Body of pancreas (tissue), 4 donors: ENCODE data around the gene UBASH3A.

Source experiments
- CTCF ChIP-seq, 7 experiments: fragments of 450-650 bp in 4 of 7; fragments of 200-600 bp in 3 of 7; sonication (generic) in 3 of 7; IDR thresholded peaks; one replicate each; pipeline ENCODE4 v1.5.1; 2016 to 2019; ENCODE audit warnings: antibody characterized with exemption in 7 of 7
- POLR2A ChIP-seq, 3 donors: fragments of 450-650 bp; IDR thresholded peaks; one replicate each; pipeline ENCODE4 v1.6.1; 2016; ENCODE audit warnings: antibody characterized with exemption in 3 of 3, mild to moderate bottlenecking in 2 of 3

GRCh38 chr21:42490720-42491119, 87.0 kb downstream of the UBASH3A start:
- TF ChIP-seq POLR2A (IDR thresholded peaks at IDR 0.05) (no peak), CTCF (IDR thresholded peaks at IDR 0.05) (no peak)
